ENCODE data around the gene SOST.

DNA sequence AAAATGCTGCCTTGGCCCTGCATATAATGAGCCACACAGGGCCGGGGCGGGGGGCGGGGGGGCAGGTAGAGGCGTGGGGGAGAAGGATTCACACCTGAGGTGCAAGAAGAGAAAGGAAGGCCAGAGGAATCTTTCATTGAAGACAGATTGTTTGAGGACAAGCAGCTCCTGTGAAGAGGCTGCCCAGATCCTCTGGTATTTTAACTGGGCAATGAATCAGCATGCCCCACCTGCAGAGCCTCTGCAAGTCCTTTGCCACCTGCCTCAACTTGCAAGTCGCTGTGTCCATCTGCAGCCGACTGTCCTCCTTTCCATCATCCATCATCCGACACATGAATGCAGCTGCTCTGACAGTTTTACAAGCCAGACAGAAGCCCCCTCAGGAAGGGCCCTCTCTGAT, 1.2 kb upstream of the SOST start:
- TF ChIP-seq MYC (IDR thresholded peaks at IDR 0.05; ENCODE audit: low read depth, low read length), result no peak
- TF ChIP-seq, protein P1, sequence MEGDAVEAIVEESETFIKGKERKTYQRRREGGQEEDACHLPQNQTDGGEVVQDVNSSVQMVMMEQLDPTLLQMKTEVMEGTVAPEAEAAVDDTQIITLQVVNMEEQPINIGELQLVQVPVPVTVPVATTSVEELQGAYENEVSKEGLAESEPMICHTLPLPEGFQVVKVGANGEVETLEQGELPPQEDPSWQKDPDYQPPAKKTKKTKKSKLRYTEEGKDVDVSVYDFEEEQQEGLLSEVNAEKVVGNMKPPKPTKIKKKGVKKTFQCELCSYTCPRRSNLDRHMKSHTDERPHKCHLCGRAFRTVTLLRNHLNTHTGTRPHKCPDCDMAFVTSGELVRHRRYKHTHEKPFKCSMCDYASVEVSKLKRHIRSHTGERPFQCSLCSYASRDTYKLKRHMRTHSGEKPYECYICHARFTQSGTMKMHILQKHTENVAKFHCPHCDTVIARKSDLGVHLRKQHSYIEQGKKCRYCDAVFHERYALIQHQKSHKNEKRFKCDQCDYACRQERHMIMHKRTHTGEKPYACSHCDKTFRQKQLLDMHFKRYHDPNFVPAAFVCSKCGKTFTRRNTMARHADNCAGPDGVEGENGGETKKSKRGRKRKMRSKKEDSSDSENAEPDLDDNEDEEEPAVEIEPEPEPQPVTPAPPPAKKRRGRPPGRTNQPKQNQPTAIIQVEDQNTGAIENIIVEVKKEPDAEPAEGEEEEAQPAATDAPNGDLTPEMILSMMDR (IDR thresholded peaks at IDR 0.05; ENCODE audit: low read depth, low read length), result no peak

Measured in NB4 (cell line).